Stimulated activated CD8-positive, alpha-beta memory T cell treated with anti-CD3 and anti-CD28 coated beads, Interleukin-4, amount 100 ng/mL, for 1 hour (primary cell): ENCODE results near the gene SEC14L5.
"Not testable (repeated sequence)": the region's sequence is repeated elsewhere in the genome, so short reads cannot be mapped to it uniquely, and the experiment has no call there.

Experiments
- DNase-seq, 2 donors: peaks; one replicate each; pipeline ENCODE4 v3.0.0-alpha.2; 2020; ENCODE audit warnings: low read depth in 2 of 2, low spot score in 1 of 2

SEC14L5 gene

GRCh38 chr16:5033256-5034166 lies 75.4 kb downstream of the SEC14L5 start, which contains the start of gene NAGPA:
Gene NAGPA (minus strand): TSS chr16:5033935. CDS start chr16:5033914, 21 bp downstream.
- peak; percentile 62 to 74 for DNase-seq

- no peak for DNase-seq
These were observed 76.0 kb downstream of the SEC14L5 start for GRCh38 chr16:5034167-5034523.

- no peak for DNase-seq
These were observed 77.7 kb downstream of the SEC14L5 start for GRCh38 chr16:5035909-5036227.

GRCh38 chr16:5036228-5037156 lies 78.4 kb downstream of the SEC14L5 start:
- no peak for DNase-seq

- no peak for DNase-seq
These were observed 82.3 kb downstream of the SEC14L5 start for GRCh38 chr16:5040451-5040850.

- DNase-seq = no peak
These were observed 83.5 kb downstream of the SEC14L5 start for GRCh38 chr16:5041600-5042133.

- no peak for DNase-seq
These were observed 84.5 kb downstream of the SEC14L5 start for GRCh38 chr16:5042574-5043171.

GRCh38 chr16:5044011-5044540 lies 85.9 kb downstream of the SEC14L5 start:
- DNase-seq = no peak

GRCh38 chr16:5044581-5044980 lies 86.5 kb downstream of the SEC14L5 start:
- not testable (repeated sequence) for DNase-seq

GRCh38 chr16:5045499-5046115 lies 87.5 kb downstream of the SEC14L5 start:
- no peak for DNase-seq

- no peak for DNase-seq
These were observed 88.8 kb downstream of the SEC14L5 start for GRCh38 chr16:5046914-5047313.

- DNase-seq = no peak
These were observed 97.0 kb downstream of the SEC14L5 start for GRCh38 chr16:5054876-5055865.

- no peak for DNase-seq
These were observed 98.2 kb downstream of the SEC14L5 start for GRCh38 chr16:5056352-5056751.

GRCh38 chr16:5058476-5058875 lies 100.3 kb downstream of the SEC14L5 start:
- DNase-seq = no peak

GRCh38 chr16:5059386-5060072 lies 101.4 kb downstream of the SEC14L5 start:
- no peak for DNase-seq

GRCh38 chr16:5060073-5060641 lies 102.0 kb downstream of the SEC14L5 start:
- no peak for DNase-seq

GRCh38 chr16:5062051-5062450 lies 103.9 kb downstream of the SEC14L5 start:
- no peak for DNase-seq
